Neural progenitor cell (in vitro differentiated cells): ENCODE data around the gene CYP2S1. TPM values are rescaled to one million over a fixed set of nuclear protein-coding genes. Genes with fewer than 3 reads are reported as not detected.
A peak's percentile ranks its signal among the peaks of the same experiment; 100 is the strongest.

ENCODE experiments used
- DNase-seq: peaks from one replicate; pipeline ENCODE4 v3.0.0-alpha.2; 2016; ENCODE audit warnings: low spot score
- H2AFZ ChIP-seq: fragments of 200-600 bp; sonication (generic); replicated peaks from 2 replicates; pipeline ENCODE4 v1.6.1; 2016; ENCODE audit warnings: antibody characterized with exemption
- H3F3A ChIP-seq: fragments of 200-600 bp; sonication (generic); 2 replicates; pipeline ENCODE4 v1.6.1; 2016; ENCODE audit warnings: antibody characterized with exemption, low read depth
- H3K27ac ChIP-seq: fragments of 200-600 bp; sonication (generic); 2 replicates; pipeline ENCODE4 v1.5.1; 2016; ENCODE audit warnings: mild to moderate bottlenecking
- H3K27me3 ChIP-seq: fragments of 200-600 bp; sonication (generic); 2 replicates; pipeline ENCODE4 v1.6.1; 2016; ENCODE audit warnings: mild to moderate bottlenecking, moderate library complexity
- H3K36me3 ChIP-seq: fragments of 200-600 bp; sonication (generic); 2 replicates; pipeline ENCODE4 v1.5.1; 2016
- H3K4me1 ChIP-seq: fragments of 200-600 bp; sonication (generic); 2 replicates; pipeline ENCODE4 v1.6.1; 2016; ENCODE audit warnings: mixed run types
- H3K4me2 ChIP-seq: fragments of 200-600 bp; sonication (generic); 2 replicates; pipeline ENCODE4 v1.6.1; 2016
- H3K4me3 ChIP-seq: fragments of 200-600 bp; sonication (generic); 2 replicates; pipeline ENCODE4 v1.5.1; 2016
- H3K79me2 ChIP-seq: fragments of 200-600 bp; sonication (generic); 2 replicates; pipeline ENCODE4 v1.6.1; 2016; ENCODE audit warnings: low read depth
- H3K9ac ChIP-seq: fragments of 200-600 bp; sonication (generic); 2 replicates; pipeline ENCODE4 v1.6.1; 2016
- H3K9me3 ChIP-seq: fragments of 200-600 bp; sonication (generic); 2 replicates; pipeline ENCODE4 v1.5.1; 2016; ENCODE audit warnings: low read depth
- H4K20me1 ChIP-seq: fragments of 200-600 bp; sonication (generic); 2 replicates; pipeline ENCODE4 v1.6.1; 2016; ENCODE audit warnings: low read depth
- H3K27ac Mint-ChIP-seq: 3 replicates; pipeline ENCODE4 v1.8.0; 2021; ENCODE audit warnings: mixed read lengths
- H3K27me3 Mint-ChIP-seq: 2 replicates; pipeline ENCODE4 v1.8.0; 2022; ENCODE audit warnings: low read depth, mild to moderate bottlenecking, inconsistent platforms, moderate library complexity, mixed read lengths; ENCODE audit not compliant: insufficient read depth
- H3K36me3 Mint-ChIP-seq: 3 replicates; pipeline ENCODE4 v1.8.0; 2021; ENCODE audit warnings: mixed read lengths
- H3K4me1 Mint-ChIP-seq: 3 replicates; pipeline ENCODE4 v1.8.0; 2021; ENCODE audit warnings: mixed read lengths
- H3K4me3 Mint-ChIP-seq: 3 replicates; pipeline ENCODE4 v1.8.0; 2021; ENCODE audit warnings: mild to moderate bottlenecking, moderate library complexity, mixed read lengths
- H3K9me3 Mint-ChIP-seq: 3 replicates; pipeline ENCODE4 v1.8.0; 2020; ENCODE audit warnings: mixed read lengths
- EZH2 ChIP-seq: fragments of 200-600 bp; sonication (generic); IDR thresholded peaks from 2 replicates; pipeline ENCODE4 v1.6.1; 2017; ENCODE audit warnings: antibody characterized with exemption, mild to moderate bottlenecking, moderate library complexity
- EZH2phosphoT487 ChIP-seq: fragments of 200-600 bp; sonication (generic); IDR thresholded peaks from 2 replicates; pipeline ENCODE4 v1.6.1; 2017; ENCODE audit warnings: antibody characterized with exemption
- total RNA-seq: library from RNA; depleted of rRNA; stranded (reverse); fragments of >200 nt; gene quantifications from 2 replicates; pipeline ENCODE4 v1.2.3, GENCODE V29; 2015; ENCODE audit warnings: low replicate concordance
- TF ChIP-seq, protein P1 (sequence below): fragments of 200-600 bp; sonication (generic); IDR thresholded peaks from 2 replicates; pipeline ENCODE4 v1.5.1; 2017; ENCODE audit warnings: antibody characterized with exemption, mild to moderate bottlenecking

CYP2S1 gene
- total RNA-seq, 1 donor from 2014 or later: 2.0 TPM

DNA sequence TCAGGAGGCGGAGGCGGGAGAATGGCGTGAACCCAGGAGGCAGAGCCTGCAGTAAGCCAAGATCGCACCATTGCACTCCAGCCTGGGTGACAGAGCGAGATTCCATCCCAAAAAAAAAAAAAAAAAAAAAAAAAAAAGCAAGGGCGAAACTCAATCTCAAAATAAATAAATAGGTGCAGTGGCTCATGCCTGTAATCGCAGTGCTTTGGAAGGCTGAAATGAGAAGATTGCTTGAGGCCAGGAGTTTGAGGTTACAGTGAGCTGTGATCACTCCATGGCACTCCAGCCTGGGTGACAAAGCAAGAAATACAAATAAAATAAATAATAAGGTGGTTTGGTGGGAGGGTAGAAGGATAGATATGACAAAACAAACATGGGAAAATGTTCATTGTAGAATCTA, 39.0 kb upstream of the CYP2S1 start:
- no peaks in the 10 kb centered on the region for H4K20me1 ChIP-seq
- TF ChIP-seq EZH2 (no peak), EZH2phosphoT487 (no peak)
- TF ChIP-seq, protein P1, sequence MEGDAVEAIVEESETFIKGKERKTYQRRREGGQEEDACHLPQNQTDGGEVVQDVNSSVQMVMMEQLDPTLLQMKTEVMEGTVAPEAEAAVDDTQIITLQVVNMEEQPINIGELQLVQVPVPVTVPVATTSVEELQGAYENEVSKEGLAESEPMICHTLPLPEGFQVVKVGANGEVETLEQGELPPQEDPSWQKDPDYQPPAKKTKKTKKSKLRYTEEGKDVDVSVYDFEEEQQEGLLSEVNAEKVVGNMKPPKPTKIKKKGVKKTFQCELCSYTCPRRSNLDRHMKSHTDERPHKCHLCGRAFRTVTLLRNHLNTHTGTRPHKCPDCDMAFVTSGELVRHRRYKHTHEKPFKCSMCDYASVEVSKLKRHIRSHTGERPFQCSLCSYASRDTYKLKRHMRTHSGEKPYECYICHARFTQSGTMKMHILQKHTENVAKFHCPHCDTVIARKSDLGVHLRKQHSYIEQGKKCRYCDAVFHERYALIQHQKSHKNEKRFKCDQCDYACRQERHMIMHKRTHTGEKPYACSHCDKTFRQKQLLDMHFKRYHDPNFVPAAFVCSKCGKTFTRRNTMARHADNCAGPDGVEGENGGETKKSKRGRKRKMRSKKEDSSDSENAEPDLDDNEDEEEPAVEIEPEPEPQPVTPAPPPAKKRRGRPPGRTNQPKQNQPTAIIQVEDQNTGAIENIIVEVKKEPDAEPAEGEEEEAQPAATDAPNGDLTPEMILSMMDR: no peak
- H3K9me3 ChIP-seq: peaks cover 4% of the 10 kb centered on the region
- no peaks in the 10 kb centered on the region for H3K36me3 ChIP-seq
- no peak overlapping the region for H3K9ac ChIP-seq
- H3K9me3 Mint-ChIP-seq: peaks cover 5% of the 10 kb centered on the region
- no peaks in the 10 kb centered on the region for H3K4me1 Mint-ChIP-seq
- H3K27ac ChIP-seq: no peak overlapping the region
- H3K4me3 ChIP-seq: no peak overlapping the region
- no peaks in the 10 kb centered on the region for H3F3A ChIP-seq
- H3K36me3 Mint-ChIP-seq: no peaks in the 10 kb centered on the region
- H3K27me3 Mint-ChIP-seq: no peaks in the 10 kb centered on the region
- H3K27ac Mint-ChIP-seq: no peak overlapping the region
- H2AFZ ChIP-seq: no peak overlapping the region
- H3K27me3 ChIP-seq: no peaks in the 10 kb centered on the region
- H3K79me2 ChIP-seq: no peaks in the 10 kb centered on the region
- H3K4me2 ChIP-seq: no peak overlapping the region
- no peak for DNase-seq
- no peak overlapping the region for H3K4me3 Mint-ChIP-seq
- no peaks in the 10 kb centered on the region for H3K4me1 ChIP-seq

DNA sequence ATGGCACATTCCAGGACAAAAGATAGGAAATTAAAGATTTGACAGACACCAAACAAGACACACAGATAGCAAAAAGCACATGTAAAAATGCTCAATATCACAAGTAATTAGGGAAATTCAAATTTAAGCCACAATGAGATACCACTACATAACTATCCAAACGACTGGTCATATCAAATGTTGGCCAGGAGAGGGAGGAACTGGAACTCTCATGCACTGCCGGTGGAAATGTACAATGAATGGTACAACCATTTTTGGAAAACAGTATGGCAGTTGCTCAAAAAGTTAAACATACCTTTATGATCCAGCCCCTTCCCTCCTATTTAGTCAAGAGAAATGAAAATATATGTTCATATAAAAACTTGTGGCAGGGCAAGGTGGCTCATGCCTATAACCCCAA, 36.8 kb upstream of the CYP2S1 start:
- Histone ChIP-seq H3K4me3 (no peak overlapping the region), H3K27ac (no peak overlapping the region), H3K4me1 (no peaks in the 10 kb centered on the region), H4K20me1 (no peaks in the 10 kb centered on the region), H3K4me2 (no peak overlapping the region), H3K9ac (no peak overlapping the region), H3K36me3 (no peaks in the 10 kb centered on the region), H3K79me2 (no peaks in the 10 kb centered on the region), H3F3A (no peaks in the 10 kb centered on the region), H2AFZ (no peak overlapping the region), H3K27me3 (no peaks in the 10 kb centered on the region), H3K9me3 (peaks cover 4% of the 10 kb centered on the region)
- DNase-seq: no peak
- Mint-ChIP-seq H3K27me3 (no peaks in the 10 kb centered on the region), H3K4me1 (no peaks in the 10 kb centered on the region), H3K4me3 (no peak overlapping the region), H3K36me3 (no peaks in the 10 kb centered on the region), H3K9me3 (peaks cover 5% of the 10 kb centered on the region), H3K27ac (no peak overlapping the region)
- TF ChIP-seq EZH2phosphoT487 (no peak), EZH2 (no peak)
- TF ChIP-seq, protein P1: no peak

DNA sequence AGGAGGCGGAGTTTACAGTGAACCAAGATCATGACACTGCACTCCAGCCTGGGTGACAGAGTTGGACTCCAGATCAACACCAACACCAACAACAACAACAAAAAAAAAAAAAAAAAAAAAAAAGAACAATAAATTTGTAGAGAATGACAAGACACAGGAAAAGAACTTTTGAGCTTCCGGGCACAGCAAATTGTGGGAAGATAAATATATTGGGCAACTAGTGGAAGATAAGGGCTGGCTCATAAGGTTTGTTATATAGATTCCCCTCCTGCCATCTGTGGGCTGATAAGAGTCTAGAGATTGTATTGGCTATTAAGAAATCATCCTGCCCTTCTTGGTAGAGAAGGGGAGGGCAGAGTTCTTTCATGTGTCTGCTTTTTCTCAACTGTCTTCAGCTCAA, 33.1 kb upstream of the CYP2S1 start:
- Histone ChIP-seq H3K4me3 (no peak overlapping the region), H3F3A (no peaks in the 10 kb centered on the region), H3K4me1 (no peaks in the 10 kb centered on the region), H3K79me2 (no peaks in the 10 kb centered on the region), H3K27me3 (no peaks in the 10 kb centered on the region), H3K9me3 (peaks cover 4% of the 10 kb centered on the region), H3K36me3 (no peaks in the 10 kb centered on the region), H3K9ac (no peak overlapping the region), H4K20me1 (no peaks in the 10 kb centered on the region), H3K4me2 (no peak overlapping the region), H2AFZ (no peak overlapping the region), H3K27ac (no peak overlapping the region)
- Mint-ChIP-seq H3K4me1 (no peaks in the 10 kb centered on the region), H3K27ac (no peak overlapping the region), H3K36me3 (no peaks in the 10 kb centered on the region), H3K27me3 (peaks cover 2% of the 10 kb centered on the region), H3K4me3 (no peak overlapping the region), H3K9me3 (peaks cover 5% of the 10 kb centered on the region)
- DNase-seq: no peak
- TF ChIP-seq EZH2phosphoT487 (no peak), EZH2 (no peak)
- TF ChIP-seq, protein P1: no peak

DNA sequence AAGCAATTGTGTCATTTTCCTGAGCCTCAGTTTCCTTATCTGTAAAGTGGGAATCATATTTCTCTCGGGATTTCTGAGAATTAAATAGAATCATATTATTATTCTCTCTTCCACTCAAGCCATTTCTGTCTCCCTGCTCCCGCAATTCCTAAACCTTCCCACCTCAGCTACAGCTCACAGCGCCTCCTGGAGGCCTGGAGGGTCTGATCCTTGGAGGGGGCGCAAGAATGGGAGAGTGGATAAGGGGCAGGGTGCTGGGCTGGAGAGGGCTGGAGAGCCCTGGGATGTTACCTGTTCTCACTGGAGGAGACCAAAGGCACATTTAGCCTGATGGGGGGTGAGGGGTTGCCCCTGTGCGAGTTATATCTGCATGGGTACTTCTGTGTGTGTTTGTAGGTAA, 31.1 kb upstream of the CYP2S1 start:
- Mint-ChIP-seq H3K36me3 (no peaks in the 10 kb centered on the region), H3K27ac (no peak overlapping the region), H3K9me3 (peaks cover 2% of the 10 kb centered on the region), H3K4me1 (no peaks in the 10 kb centered on the region), H3K27me3 (peaks cover 2% of the 10 kb centered on the region), H3K4me3 (no peak overlapping the region)
- Histone ChIP-seq H3K36me3 (no peaks in the 10 kb centered on the region), H2AFZ (no peak overlapping the region), H3K9me3 (peaks cover 4% of the 10 kb centered on the region), H3K9ac (no peak overlapping the region), H3K27me3 (no peaks in the 10 kb centered on the region), H3K4me2 (no peak overlapping the region), H3K4me1 (no peaks in the 10 kb centered on the region), H3F3A (no peaks in the 10 kb centered on the region), H3K4me3 (no peak overlapping the region), H4K20me1 (no peaks in the 10 kb centered on the region), H3K79me2 (no peaks in the 10 kb centered on the region), H3K27ac (no peak overlapping the region)
- TF ChIP-seq, protein P1: peak; percentile 34
- no peak for TF ChIP-seq EZH2phosphoT487
- TF ChIP-seq EZH2: no peak
- no peak for DNase-seq
